ENCODE results near the gene TMEM132C. TPM values are rescaled to one million over a fixed set of nuclear protein-coding genes. Genes with fewer than 3 reads are reported as not detected.

TMEM132C gene
- total and polyA plus RNA-seq, 2 of the 13 experiments (the other 11 are each of a cell fraction or from before 2014, with no cell fraction given) = not detected

DNA sequence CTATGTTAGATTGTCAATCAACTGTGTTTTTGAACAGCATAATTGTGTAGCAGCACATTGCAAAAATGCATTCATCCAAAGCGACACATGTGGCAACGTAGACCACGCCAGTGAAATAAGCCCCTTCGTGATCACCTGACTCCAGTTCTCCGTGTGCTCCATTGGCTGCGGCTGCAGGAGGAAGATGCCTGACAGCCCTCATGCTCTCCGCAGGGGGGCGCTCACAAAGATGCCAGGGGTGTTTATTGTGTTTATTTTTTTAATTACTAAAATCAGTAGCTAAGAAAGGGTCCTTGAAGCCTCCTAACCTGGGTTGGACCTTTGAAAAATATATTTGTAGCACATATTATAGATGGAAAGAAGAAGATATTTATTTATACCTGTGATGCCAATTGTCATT is 440.5 kb downstream of the TMEM132C start:
- no peak overlapping the region for H3K4me3 ChIP-seq (replicated peaks in 1 of 3; ENCODE audit: insufficient read depth in 1 of 3, low read depth in 2 of 3, low read length in 3 of 3)
- H4K20me1 ChIP-seq (ENCODE audit: insufficient read depth, low read length) = no peaks in the 10 kb centered on the region
- WGBS (ENCODE audit: low lambda C conversion rate) = 22% methylated on average over 6 of the region's 8 CpGs
- CTCF ChIA-PET (ENCODE audit: low intra/inter-chr PET ratio, low total read pairs) = no interaction called here
- POLR2A ChIA-PET = no interaction called here
- no peak for ATAC-seq
- DNase-seq (ENCODE audit: low spot score) = no peak
- H3K36me3 ChIP-seq (replicated peaks in 1 of 2; ENCODE audit: control insufficient read depth in 1 of 2, insufficient read depth in 2 of 2, low read length in 2 of 2) = no peaks in the 10 kb centered on the region
- H3K79me2 ChIP-seq (ENCODE audit: insufficient read depth, low read length) = no peaks in the 10 kb centered on the region
- H3K27ac ChIP-seq (ENCODE audit: extremely low read length, insufficient read depth, low read length) = no peak overlapping the region
- BruUV-seq (replicated peaks) = no TSS peak
- no peak overlapping the region for H3K4me2 ChIP-seq (ENCODE audit: low read depth, low read length)
- no peaks in the 10 kb centered on the region for H3K9me3 ChIP-seq (ENCODE audit: low read length)
- H3K27me3 ChIP-seq (ENCODE audit: control insufficient read depth in 1 of 2, insufficient read depth in 2 of 2, low read length in 2 of 2) = peaks cover 1 to 6% of the 10 kb centered on the region in 2 experiments; a peak in 2 of 5 replicates
- intact Hi-C loops (cut with micrococcal nuclease; ENCODE audit: unreplicated experiment) = no loop called here
- H3K9ac ChIP-seq (ENCODE audit: insufficient read depth, low read depth, low read length) = no peak overlapping the region
- H2AFZ ChIP-seq (ENCODE audit: low read length) = no peak overlapping the region
- in situ Hi-C loops (cut with HindIII; ENCODE audit: extremely low pct_ligation_motif_present, low pct_unique_long_range_greater_than_20kb) = no loop called here
- no peaks in the 10 kb centered on the region for H3K4me1 ChIP-seq (ENCODE audit: insufficient read depth, low read length)
- FAIRE-seq = no peak
- TF ChIP-seq RFX5 (IDR thresholded peaks at IDR 0.05; ENCODE audit: low read depth, low read length) (no peak), ZMYM2 (CRISPR knock-in tag; IDR thresholded peaks at IDR 0.05) (no peak), ZNF33A (CRISPR knock-in tag; IDR thresholded peaks at IDR 0.05; ENCODE audit: borderline replicate concordance) (no peak), ZNF879 (CRISPR knock-in tag; IDR thresholded peaks at IDR 0.05) (no peak), PTBP1 (IDR thresholded peaks at IDR 0.05; ENCODE audit: low read depth, low read length, poor library complexity, severe bottlenecking) (no peak), ATRX (CRISPR knock-in tag; IDR thresholded peaks at IDR 0.05; ENCODE audit: borderline replicate concordance) (no peak), SMYD3 (CRISPR knock-in tag; IDR thresholded peaks at IDR 0.05) (no peak), ZNF570 (CRISPR knock-in tag; IDR thresholded peaks at IDR 0.05; ENCODE audit: borderline replicate concordance) (no peak), ZBTB1 (CRISPR knock-in tag; IDR thresholded peaks at IDR 0.05; ENCODE audit: borderline replicate concordance) (no peak)
- TF ChIP-seq, protein P1, sequence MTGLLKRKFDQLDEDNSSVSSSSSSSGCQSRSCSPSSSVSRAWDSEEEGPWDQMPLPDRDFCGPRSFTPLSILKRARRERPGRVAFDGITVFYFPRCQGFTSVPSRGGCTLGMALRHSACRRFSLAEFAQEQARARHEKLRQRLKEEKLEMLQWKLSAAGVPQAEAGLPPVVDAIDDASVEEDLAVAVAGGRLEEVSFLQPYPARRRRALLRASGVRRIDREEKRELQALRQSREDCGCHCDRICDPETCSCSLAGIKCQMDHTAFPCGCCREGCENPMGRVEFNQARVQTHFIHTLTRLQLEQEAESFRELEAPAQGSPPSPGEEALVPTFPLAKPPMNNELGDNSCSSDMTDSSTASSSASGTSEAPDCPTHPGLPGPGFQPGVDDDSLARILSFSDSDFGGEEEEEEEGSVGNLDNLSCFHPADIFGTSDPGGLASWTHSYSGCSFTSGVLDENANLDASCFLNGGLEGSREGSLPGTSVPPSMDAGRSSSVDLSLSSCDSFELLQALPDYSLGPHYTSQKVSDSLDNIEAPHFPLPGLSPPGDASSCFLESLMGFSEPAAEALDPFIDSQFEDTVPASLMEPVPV (CRISPR knock-in tag; IDR thresholded peaks at IDR 0.05) = no peak
- TF ChIP-seq, protein P2, sequence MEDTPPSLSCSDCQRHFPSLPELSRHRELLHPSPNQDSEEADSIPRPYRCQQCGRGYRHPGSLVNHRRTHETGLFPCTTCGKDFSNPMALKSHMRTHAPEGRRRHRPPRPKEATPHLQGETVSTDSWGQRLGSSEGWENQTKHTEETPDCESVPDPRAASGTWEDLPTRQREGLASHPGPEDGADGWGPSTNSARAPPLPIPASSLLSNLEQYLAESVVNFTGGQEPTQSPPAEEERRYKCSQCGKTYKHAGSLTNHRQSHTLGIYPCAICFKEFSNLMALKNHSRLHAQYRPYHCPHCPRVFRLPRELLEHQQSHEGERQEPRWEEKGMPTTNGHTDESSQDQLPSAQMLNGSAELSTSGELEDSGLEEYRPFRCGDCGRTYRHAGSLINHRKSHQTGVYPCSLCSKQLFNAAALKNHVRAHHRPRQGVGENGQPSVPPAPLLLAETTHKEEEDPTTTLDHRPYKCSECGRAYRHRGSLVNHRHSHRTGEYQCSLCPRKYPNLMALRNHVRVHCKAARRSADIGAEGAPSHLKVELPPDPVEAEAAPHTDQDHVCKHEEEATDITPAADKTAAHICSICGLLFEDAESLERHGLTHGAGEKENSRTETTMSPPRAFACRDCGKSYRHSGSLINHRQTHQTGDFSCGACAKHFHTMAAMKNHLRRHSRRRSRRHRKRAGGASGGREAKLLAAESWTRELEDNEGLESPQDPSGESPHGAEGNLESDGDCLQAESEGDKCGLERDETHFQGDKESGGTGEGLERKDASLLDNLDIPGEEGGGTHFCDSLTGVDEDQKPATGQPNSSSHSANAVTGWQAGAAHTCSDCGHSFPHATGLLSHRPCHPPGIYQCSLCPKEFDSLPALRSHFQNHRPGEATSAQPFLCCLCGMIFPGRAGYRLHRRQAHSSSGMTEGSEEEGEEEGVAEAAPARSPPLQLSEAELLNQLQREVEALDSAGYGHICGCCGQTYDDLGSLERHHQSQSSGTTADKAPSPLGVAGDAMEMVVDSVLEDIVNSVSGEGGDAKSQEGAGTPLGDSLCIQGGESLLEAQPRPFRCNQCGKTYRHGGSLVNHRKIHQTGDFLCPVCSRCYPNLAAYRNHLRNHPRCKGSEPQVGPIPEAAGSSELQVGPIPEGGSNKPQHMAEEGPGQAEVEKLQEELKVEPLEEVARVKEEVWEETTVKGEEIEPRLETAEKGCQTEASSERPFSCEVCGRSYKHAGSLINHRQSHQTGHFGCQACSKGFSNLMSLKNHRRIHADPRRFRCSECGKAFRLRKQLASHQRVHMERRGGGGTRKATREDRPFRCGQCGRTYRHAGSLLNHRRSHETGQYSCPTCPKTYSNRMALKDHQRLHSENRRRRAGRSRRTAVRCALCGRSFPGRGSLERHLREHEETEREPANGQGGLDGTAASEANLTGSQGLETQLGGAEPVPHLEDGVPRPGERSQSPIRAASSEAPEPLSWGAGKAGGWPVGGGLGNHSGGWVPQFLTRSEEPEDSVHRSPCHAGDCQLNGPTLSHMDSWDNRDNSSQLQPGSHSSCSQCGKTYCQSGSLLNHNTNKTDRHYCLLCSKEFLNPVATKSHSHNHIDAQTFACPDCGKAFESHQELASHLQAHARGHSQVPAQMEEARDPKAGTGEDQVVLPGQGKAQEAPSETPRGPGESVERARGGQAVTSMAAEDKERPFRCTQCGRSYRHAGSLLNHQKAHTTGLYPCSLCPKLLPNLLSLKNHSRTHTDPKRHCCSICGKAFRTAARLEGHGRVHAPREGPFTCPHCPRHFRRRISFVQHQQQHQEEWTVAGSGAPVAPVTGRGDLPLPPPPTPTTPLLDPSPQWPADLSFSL (CRISPR knock-in tag; IDR thresholded peaks at IDR 0.05) = no peak
- TF ChIP-seq, protein P3, sequence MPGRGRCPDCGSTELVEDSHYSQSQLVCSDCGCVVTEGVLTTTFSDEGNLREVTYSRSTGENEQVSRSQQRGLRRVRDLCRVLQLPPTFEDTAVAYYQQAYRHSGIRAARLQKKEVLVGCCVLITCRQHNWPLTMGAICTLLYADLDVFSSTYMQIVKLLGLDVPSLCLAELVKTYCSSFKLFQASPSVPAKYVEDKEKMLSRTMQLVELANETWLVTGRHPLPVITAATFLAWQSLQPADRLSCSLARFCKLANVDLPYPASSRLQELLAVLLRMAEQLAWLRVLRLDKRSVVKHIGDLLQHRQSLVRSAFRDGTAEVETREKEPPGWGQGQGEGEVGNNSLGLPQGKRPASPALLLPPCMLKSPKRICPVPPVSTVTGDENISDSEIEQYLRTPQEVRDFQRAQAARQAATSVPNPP (CRISPR knock-in tag; IDR thresholded peaks at IDR 0.05) = no peak
- TF ChIP-seq, protein P4, sequence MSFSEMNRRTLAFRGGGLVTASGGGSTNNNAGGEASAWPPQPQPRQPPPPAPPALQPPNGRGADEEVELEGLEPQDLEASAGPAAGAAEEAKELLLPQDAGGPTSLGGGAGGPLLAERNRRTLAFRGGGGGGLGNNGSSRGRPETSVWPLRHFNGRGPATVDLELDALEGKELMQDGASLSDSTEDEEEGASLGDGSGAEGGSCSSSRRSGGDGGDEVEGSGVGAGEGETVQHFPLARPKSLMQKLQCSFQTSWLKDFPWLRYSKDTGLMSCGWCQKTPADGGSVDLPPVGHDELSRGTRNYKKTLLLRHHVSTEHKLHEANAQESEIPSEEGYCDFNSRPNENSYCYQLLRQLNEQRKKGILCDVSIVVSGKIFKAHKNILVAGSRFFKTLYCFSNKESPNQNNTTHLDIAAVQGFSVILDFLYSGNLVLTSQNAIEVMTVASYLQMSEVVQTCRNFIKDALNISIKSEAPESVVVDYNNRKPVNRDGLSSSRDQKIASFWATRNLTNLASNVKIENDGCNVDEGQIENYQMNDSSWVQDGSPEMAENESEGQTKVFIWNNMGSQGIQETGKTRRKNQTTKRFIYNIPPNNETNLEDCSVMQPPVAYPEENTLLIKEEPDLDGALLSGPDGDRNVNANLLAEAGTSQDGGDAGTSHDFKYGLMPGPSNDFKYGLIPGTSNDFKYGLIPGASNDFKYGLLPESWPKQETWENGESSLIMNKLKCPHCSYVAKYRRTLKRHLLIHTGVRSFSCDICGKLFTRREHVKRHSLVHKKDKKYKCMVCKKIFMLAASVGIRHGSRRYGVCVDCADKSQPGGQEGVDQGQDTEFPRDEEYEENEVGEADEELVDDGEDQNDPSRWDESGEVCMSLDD (CRISPR knock-in tag; IDR thresholded peaks at IDR 0.05; ENCODE audit: borderline replicate concordance) = no peak
